Endothelial cell of umbilical vein (primary cell): ENCODE measurements around the gene MAP4K4. TPM values are rescaled to one million over a fixed set of nuclear protein-coding genes. Genes with fewer than 3 reads are reported as not detected.

Source experiments
- BruUV-seq: library from RNA; stranded (reverse); fragments of 400-500 nt; replicated peaks from 2 replicates; lab custom pipeline; 2021; lab: Mats Ljungman, UMichigan
- CTCF ChIA-PET: fragments of 300-600, 350-600 bp; sonication (Branson Sonifier 250); formaldehyde crosslinking; loops from one replicate; lab custom pipeline; 2021; ENCODE audit warnings: antibody characterized with exemption, inconsistent platforms; lab: Charles Lee
- POLR2A ChIA-PET: fragments of 300-600, 350-600 bp; sonication (Branson Sonifier 250); formaldehyde crosslinking; loops from one replicate; lab custom pipeline; 2021; ENCODE audit warnings: antibody characterized with exemption, inconsistent platforms; lab: Charles Lee
- DNase-seq: peaks from one replicate; pipeline ENCODE4 v3.0.0-alpha.2; 2011; ENCODE audit warnings: low read depth, low spot score
- FAIRE-seq: peaks from 2 replicates; lab custom pipeline; 2011; peaks lifted over from hg19 to GRCh38; lab: Jason Lieb, UNC
- H2AFZ ChIP-seq: 2 replicates; pipeline ENCODE4 v1.6.0; 2012; ENCODE audit warnings: low read depth, low read length, control low read depth, inconsistent platforms
- H3K27ac ChIP-seq: 2 replicates; pipeline ENCODE4 v1.5.1; 2011; ENCODE audit warnings: low read depth, mild to moderate bottlenecking, control low read depth, low read length, moderate library complexity; ENCODE audit not compliant: insufficient read depth
- H3K27me3 ChIP-seq, 2 experiments: 2 replicates each; pipeline versions ENCODE4 v1.6.0 to v1.6.1; 2011; ENCODE audit warnings: low read length in 2 of 2, mixed read lengths in 1 of 2; ENCODE audit not compliant: control insufficient read depth in 2 of 2, insufficient read depth in 2 of 2
- H3K36me3 ChIP-seq, 2 experiments: 2 replicates in 1 of 2; 3 replicates in 1 of 2; pipeline ENCODE4 v1.5.1; 2011; ENCODE audit warnings: low read length in 2 of 2, mild to moderate bottlenecking in 1 of 2, moderate library complexity in 1 of 2; ENCODE audit not compliant: control insufficient read depth in 2 of 2, insufficient read depth in 2 of 2; ENCODE audit errors: extremely low read depth in 1 of 2
- H3K4me1 ChIP-seq: 3 replicates; pipeline ENCODE4 v1.5.1; 2011; ENCODE audit warnings: mild to moderate bottlenecking, low read length; ENCODE audit not compliant: control insufficient read depth, insufficient read depth; ENCODE audit errors: extremely low read depth
- H3K4me2 ChIP-seq: 2 replicates; pipeline ENCODE4 v1.6.1; 2011; ENCODE audit warnings: low read length, control low read depth, mixed read lengths; ENCODE audit not compliant: insufficient read depth
- H3K4me3 ChIP-seq, 3 experiments: fragments of 200-600 bp in 1 of 3; sonication (generic), shearing (Covaris generic) in 1 of 3; replicated peaks in 1 of 3; 2 replicates each; pipeline ENCODE4 v1.5.1; 2011 to 2016; ENCODE audit warnings: control low read depth in 3 of 3, low read length in 3 of 3, mild to moderate bottlenecking in 2 of 3, inconsistent platforms in 1 of 3, low read depth in 1 of 3, moderate library complexity in 1 of 3; ENCODE audit not compliant: insufficient read depth in 1 of 3
- H3K79me2 ChIP-seq: 2 replicates; pipeline ENCODE4 v1.6.0; 2012; ENCODE audit warnings: low read length, inconsistent platforms; ENCODE audit not compliant: control insufficient read depth, insufficient read depth
- H3K9ac ChIP-seq: replicated peaks from 2 replicates; pipeline ENCODE3; 2011; ENCODE audit warnings: low read length, control low read depth; ENCODE audit not compliant: insufficient read depth; ENCODE audit errors: extremely low read depth
- H3K9me1 ChIP-seq: replicated peaks from 3 replicates; pipeline ENCODE4 v1.6.0; 2011; ENCODE audit warnings: mild to moderate bottlenecking, low read length; ENCODE audit not compliant: control insufficient read depth, insufficient read depth; ENCODE audit errors: extremely low read depth
- H3K9me3 ChIP-seq: replicated peaks from 2 replicates; pipeline ENCODE4 v1.5.1; 2012; ENCODE audit warnings: low read length, inconsistent platforms; ENCODE audit not compliant: control insufficient read depth, insufficient read depth
- H4K20me1 ChIP-seq: replicated peaks from 2 replicates; pipeline ENCODE3; 2011; ENCODE audit warnings: mild to moderate bottlenecking, low read length; ENCODE audit not compliant: control insufficient read depth, insufficient read depth; ENCODE audit errors: extremely low read depth
- EZH2 ChIP-seq: IDR thresholded peaks from 2 replicates; pipeline ENCODE4 v1.6.1; 2012; ENCODE audit warnings: borderline replicate concordance, low read depth, mild to moderate bottlenecking, moderate library complexity, low read length, inconsistent platforms; ENCODE audit not compliant: severe bottlenecking
- FOS ChIP-seq: IDR thresholded peaks from 2 replicates; pipeline ENCODE4 v1.6.1; 2011; ENCODE audit warnings: mild to moderate bottlenecking, low read length, moderate library complexity, borderline replicate concordance; ENCODE audit not compliant: insufficient read depth
- GATA2 ChIP-seq: IDR thresholded peaks from 2 replicates; pipeline ENCODE4 v1.7.0; 2011; ENCODE audit warnings: low read depth, mild to moderate bottlenecking, moderate library complexity, mixed read lengths, low read length; ENCODE audit not compliant: insufficient read length, insufficient read depth
- JUN ChIP-seq: IDR thresholded peaks from 2 replicates; pipeline ENCODE4 v1.6.1; 2011; ENCODE audit warnings: borderline replicate concordance, low read depth; ENCODE audit not compliant: insufficient read length, insufficient read depth
- MYC ChIP-seq: IDR thresholded peaks from one replicate; pipeline ENCODE4 v1.6.1; 2011; ENCODE audit warnings: mild to moderate bottlenecking, low read depth, low read length
- POLR2A ChIP-seq: IDR thresholded peaks from 2 replicates; pipeline ENCODE4 v1.6.1; 2012; ENCODE audit warnings: low read depth, mild to moderate bottlenecking, control low read depth, low read length
- POLR2AphosphoS5 ChIP-seq: IDR thresholded peaks from 2 replicates; pipeline ENCODE4 v1.6.1; 2012; ENCODE audit warnings: low read depth, mild to moderate bottlenecking, control low read depth, low read length, moderate library complexity; ENCODE audit not compliant: insufficient read depth
- dilution Hi-C: fragments of 300-500 bp; cut with MboI; formaldehyde crosslinking; loops from one replicate; pipeline ENCODE4 v1.15.0; 2019; ENCODE audit warnings: low sequenced_read_pairs; ENCODE audit not compliant: extremely low pct_ligation_motif_present
- intact Hi-C: fragments of 100-400 bp; cut with micrococcal nuclease; formaldehyde crosslinking; loops from one replicate; pipeline ENCODE4 v1.10.0; 2022
- polyA plus RNA-seq, 4 experiments: library from polyadenylated mRNA; depleted of rRNA in 3 of 4; stranded (reverse) in 3 of 4; unstranded in 1 of 4; fragments of >200 nt; gene quantifications; 2 replicates each; pipeline versions ENCODE4 v1.2.1 to v1.2.3, GENCODE V29; 2011 to 2012; ENCODE audit warnings: missing spikeins in 1 of 4
- total RNA-seq: library from RNA; stranded (reverse); gene quantifications from 2 replicates; pipeline ENCODE4 v1.2.3, GENCODE V29; 2021
- TF ChIP-seq, protein P1 (sequence below): IDR thresholded peaks from 2 replicates; pipeline ENCODE4 v1.6.1; 2011; ENCODE audit not compliant: insufficient read depth, insufficient read length
- TF ChIP-seq, protein P2 (sequence below), 2 donors: IDR thresholded peaks; 1 replicate in 1 of 2; 2 replicates in 1 of 2; pipeline ENCODE4 v1.5.1; 2011; ENCODE audit warnings: low read length in 2 of 2, mild to moderate bottlenecking in 2 of 2, moderate library complexity in 2 of 2, control low read depth in 1 of 2, inconsistent platforms in 1 of 2, low read depth in 1 of 2; ENCODE audit not compliant: insufficient read depth in 1 of 2; ENCODE audit errors: extremely low read depth in 1 of 2

The MAP4K4 gene
- total and polyA plus RNA-seq, 2 donors (not counting 3 experiments of a cell fraction or from before 2014, with no cell fraction given) = 79.4 to 269 TPM

DNA sequence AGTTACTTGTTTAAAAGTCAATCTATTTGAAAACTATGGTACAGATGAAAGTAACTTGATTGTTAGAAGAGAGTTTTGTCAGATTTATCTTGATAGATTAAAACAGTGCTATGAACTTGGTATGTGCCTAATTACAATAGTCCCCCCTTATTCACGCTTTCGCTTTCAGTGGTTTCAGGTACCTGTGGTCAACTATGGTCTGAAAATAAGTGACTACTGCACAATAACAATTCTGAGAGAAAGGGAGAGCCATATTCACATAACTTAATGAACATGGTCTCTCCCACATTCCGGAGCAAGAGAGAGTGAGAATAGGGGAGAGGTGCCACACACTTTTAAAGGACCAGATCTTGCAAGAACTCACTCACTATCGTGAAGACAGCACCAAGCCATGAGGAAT is 13.2 kb upstream of the MAP4K4 start:
- no TSS peak for BruUV-seq

More for the DNA sequence above, 13.2 kb upstream of the MAP4K4 start:
- Histone ChIP-seq H3K9ac (no peak overlapping the region), H3K9me1 (no peaks in the 10 kb centered on the region), H3K79me2 (no peaks in the 10 kb centered on the region), H3K27me3 (no peaks in the 10 kb centered on the region), H3K27ac (no peak overlapping the region), H3K4me3 (no peak overlapping the region), H3K4me1 (no peaks in the 10 kb centered on the region), H3K9me3 (no peaks in the 10 kb centered on the region), H2AFZ (no peak overlapping the region), H3K4me2 (no peak overlapping the region), H3K36me3 (no peaks in the 10 kb centered on the region), H4K20me1 (no peaks in the 10 kb centered on the region)
- intact Hi-C loops = no loop called here
- ChIA-PET POLR2A (no interaction called here), CTCF (no interaction called here)
- dilution Hi-C loops = no loop called here
- DNase-seq (no peak), FAIRE-seq (no peak)
- TF ChIP-seq JUN = no peak
- no peak for TF ChIP-seq POLR2AphosphoS5
- TF ChIP-seq POLR2A = no peak
- no peak for TF ChIP-seq FOS
- no peak for TF ChIP-seq MYC
- TF ChIP-seq EZH2 = no peak
- TF ChIP-seq, protein P1, sequence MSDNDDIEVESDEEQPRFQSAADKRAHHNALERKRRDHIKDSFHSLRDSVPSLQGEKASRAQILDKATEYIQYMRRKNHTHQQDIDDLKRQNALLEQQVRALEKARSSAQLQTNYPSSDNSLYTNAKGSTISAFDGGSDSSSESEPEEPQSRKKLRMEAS = no peak
- TF ChIP-seq, protein P2, sequence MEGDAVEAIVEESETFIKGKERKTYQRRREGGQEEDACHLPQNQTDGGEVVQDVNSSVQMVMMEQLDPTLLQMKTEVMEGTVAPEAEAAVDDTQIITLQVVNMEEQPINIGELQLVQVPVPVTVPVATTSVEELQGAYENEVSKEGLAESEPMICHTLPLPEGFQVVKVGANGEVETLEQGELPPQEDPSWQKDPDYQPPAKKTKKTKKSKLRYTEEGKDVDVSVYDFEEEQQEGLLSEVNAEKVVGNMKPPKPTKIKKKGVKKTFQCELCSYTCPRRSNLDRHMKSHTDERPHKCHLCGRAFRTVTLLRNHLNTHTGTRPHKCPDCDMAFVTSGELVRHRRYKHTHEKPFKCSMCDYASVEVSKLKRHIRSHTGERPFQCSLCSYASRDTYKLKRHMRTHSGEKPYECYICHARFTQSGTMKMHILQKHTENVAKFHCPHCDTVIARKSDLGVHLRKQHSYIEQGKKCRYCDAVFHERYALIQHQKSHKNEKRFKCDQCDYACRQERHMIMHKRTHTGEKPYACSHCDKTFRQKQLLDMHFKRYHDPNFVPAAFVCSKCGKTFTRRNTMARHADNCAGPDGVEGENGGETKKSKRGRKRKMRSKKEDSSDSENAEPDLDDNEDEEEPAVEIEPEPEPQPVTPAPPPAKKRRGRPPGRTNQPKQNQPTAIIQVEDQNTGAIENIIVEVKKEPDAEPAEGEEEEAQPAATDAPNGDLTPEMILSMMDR (IDR thresholded peaks at IDR 0.05; ENCODE audit: extremely low read depth in 1 of 2, insufficient read depth in 1 of 2, low read depth in 1 of 2, low read length in 2 of 2) = no peak
- no peak for TF ChIP-seq GATA2
